DMS53 (cell line): ENCODE measurements around the gene IL20.
A peak's percentile ranks its signal among the peaks of the same experiment; 100 is the strongest.

Experiments used
- DNase-seq: peaks from one replicate; lab custom pipeline; 2025; lab: John Stamatoyannopoulos, UW

IL20 gene

DNA sequence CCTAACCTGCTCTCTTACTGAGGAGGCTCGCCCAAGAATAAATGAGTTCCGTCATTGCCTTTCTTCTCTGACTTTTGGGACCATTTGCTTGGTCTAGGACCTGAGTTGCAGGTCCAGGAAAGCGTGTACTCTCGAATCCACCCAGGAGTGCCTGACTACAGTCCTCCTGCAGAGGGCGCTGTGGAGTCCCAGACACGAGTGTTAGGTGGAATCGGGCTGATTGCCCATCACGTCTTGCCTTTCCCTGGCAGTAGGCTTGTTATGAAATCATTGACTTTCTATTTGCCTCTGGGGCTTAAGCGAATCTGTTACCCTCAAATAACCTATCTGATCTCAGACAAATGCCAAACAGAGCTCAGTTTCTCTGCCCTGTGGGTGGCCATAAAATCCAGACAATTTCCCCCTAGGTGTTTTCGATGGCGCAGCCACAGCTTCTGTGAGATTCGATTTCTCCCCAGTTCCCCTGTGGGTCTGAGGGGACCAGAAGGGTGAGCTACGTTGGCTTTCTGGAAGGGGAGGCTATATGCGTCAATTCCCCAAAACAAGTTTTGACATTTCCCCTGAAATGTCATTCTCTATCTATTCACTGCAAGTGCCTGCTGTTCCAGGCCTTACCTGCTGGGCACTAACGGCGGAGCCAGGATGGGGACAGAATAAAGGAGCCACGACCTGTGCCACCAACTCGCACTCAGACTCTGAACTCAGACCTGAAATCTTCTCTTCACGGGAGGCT lies at the start of gene IL20:
Gene IL20, plus strand, starts transcription at position 685 of the 733 bp plus-strand sequence. CDS start 230 bp downstream, outside the sequence.
- DNase-seq, result peak; percentile 90

GRCh38 chr1:206816390-206817287 lies 48.8 kb upstream of the IL20 start:
- DNase-seq, result no peak

- peak; percentile 24 for DNase-seq
Observed at GRCh38 chr1:206821493-206821892, 43.9 kb upstream of the IL20 start.

DNA sequence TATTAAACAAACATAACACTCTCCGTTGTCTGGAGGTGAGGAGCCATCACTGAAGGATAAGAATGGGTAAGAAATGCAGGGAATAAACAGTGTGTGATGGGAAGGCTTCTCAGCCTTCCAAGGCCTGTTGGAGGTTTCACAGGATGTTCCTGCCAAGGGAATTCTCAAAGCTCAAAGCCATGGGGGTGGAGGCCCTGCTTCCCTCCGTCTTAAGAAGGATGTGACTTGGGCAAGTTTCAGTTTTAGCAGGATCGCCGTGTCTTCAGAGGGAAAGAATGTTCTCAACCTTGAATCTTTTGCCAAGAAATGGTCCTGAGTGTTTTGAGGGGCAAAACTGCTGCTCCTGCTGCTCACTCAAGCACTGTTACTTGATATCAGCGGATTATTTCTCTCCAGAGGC lies 41.7 kb upstream of the IL20 start:
- no peak for DNase-seq

- DNase-seq, result no peak
Observed at GRCh38 chr1:206824331-206824730, 41.1 kb upstream of the IL20 start.

DNA sequence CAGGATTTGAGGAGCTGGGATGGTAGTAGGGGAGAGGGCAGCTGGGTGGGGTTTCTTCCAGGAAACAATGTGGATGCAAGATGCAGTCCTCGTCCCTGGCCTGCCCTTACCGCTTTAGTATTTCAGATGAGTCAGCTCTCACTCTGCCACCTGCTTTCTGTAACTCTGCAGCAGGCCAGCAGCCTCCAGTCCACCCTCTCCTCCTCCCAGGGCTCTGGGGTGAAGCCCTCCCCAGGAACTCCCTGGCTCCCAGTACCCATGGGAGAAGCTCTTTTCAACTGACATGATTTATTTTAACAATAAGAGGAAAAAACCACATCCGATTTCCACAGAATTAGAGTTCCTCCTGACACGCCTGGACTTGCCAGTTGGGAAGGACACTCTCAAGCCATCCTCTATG lies 39.0 kb upstream of the IL20 start:
- DNase-seq, result no peak

DNA sequence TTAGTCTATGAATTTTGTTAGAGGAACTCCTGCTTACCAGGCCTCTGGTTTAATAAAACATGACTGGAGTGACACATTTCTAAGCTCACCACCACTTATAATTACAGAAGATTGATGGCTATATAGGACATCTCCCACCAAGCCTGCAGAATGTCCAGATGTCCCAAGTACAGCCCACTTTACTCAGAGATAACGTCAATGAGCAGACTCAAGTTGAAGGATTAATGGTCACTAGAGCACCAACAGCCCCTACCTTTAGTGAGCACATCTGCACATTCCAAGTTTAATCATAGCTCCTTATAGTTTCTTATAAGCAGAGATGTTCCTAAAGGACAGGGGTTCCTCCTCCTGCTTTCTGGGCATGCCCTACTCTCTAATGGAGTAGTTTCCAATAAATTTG lies 37.4 kb upstream of the IL20 start:
- DNase-seq, result no peak

DNA sequence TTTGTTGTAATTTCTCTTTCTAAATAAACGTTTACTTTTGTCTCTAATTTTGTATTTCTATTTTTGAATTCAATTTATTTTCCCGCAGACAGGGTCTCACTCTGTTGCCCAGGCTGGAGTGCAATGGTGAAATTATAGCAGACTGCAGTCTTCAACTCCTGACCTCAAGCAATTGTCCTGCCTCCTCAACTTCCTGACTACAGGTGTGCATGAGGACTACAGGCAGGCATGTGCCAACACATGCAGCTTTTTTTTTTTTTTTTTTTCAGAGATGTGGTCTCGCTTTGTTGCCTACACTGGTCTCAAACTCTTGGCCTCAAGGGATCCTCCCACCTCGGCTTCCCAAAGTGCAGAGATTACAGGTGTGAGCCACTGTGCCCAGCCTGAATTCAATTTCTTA lies 36.7 kb upstream of the IL20 start:
- peak; percentile 41 for DNase-seq

GRCh38 chr1:206829282-206829681 lies 36.1 kb upstream of the IL20 start:
- no peak for DNase-seq

DNA sequence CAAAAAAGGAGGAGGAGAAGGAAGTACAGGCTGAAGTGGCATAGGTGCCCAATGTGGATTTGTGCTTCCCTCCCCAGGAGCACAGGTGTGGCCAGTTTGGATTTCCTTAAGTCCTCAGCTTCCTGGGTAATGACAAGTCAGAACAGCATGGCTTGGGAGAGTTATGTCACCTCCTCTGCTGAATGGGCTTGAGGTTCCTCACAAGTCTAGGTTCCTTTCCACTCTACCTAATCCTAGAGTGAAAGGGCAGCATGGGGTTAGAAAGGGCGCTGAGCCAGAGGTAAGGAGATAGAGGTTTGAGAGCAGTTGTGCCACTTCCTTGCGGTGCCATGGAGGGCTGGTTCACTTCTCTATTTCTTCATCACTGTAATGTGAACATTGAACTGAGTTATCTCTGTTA lies 35.5 kb upstream of the IL20 start:
- peak; percentile 17 for DNase-seq

- no peak for DNase-seq
Observed at GRCh38 chr1:206831650-206832049, 33.8 kb upstream of the IL20 start.

DNA sequence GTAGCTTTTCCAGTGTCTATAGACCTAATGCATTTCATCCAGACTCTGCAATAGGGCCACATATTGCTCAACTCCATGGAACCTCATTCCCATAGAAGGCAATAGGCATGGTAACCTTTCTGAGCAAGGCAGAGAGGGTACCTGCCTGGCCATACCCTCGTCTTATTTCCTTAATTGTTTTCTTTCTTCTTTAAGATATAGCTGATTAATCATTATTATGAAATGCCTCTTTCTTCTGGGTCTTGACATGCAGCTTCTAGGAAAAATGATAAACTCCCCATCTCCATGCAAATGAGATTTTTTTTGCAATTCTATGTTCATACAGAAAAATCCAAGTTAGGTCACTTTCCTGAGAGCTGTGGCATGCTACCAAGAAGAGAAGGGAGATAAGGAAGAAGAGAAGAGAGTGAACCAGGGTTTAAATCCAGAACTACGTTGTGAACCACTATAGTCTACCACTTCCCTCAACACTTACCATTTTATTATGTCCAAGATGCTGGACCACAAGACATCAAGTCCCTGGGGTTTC lies 33.0 kb upstream of the IL20 start:
- DNase-seq, result no peak

DNA sequence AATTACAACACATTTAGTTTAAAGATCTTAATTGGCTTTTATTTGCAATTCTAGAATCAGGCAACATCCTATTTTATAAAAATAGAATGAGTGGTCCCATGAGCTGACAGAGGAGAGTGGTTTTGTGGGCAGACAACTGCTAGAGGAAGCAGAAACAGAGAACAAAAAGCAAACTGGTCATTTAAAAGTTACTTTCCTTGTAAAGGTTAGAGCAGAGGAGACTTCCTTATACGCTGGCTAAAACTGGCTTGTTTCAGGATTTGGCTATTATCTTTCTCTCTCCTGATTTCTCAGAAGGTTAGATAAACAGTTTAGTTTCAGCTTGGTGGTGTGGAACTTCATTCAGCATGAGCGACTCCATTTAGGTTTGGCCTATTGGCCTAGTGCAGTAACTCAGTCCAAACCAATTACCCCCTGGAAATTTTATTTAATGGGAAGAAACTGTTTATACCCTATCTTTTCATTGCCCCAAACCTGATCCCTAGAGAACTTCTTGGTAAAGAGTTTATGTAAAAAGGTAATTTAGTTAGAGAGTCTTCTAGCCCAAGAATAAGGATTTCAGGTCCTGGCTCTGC lies 32.2 kb upstream of the IL20 start:
- no peak for DNase-seq

- DNase-seq, result no peak
Observed at GRCh38 chr1:206833801-206834200, 31.6 kb upstream of the IL20 start.

DNA sequence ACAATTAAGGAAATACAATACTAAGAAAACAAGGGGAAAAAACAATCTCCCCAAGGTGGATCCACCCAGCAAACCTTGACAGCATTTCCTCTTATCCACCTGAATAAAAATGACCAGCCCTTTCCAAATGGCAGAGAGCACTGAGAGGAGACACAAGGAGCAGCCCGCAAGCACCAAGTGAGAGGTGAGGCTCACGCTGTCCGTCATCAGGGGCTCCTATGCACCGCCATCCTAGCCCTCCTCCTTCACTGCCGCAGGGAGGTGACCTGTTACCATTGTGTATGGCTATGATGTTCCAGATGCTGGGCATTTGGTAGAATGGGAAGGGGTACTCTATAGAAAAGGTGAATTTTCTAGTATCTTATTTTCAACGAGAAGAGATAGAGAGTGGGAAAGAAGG lies 31.2 kb upstream of the IL20 start:
- DNase-seq, result no peak

DNA sequence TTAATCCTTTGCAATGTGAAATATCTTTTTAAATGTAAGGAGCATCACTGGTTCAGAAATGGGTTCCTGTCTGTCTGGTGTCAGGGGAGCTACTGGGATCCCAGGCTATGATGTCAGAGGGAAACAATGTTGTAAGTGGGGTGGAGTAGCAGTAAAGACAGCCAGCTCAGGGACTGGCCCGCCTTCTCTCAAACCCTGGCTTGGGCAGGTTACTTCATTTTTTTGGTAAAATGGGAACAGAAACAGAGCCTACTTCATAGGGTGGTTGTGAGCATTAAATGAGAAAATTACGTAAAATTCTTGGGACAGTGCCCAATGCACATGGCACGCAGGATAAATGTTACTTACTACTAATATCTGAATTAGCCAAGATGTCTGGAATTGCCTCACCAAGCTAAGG lies 30.7 kb upstream of the IL20 start:
- DNase-seq, result no peak

GRCh38 chr1:206835186-206835585 lies 30.2 kb upstream of the IL20 start:
- peak; percentile 29 for DNase-seq

DNA sequence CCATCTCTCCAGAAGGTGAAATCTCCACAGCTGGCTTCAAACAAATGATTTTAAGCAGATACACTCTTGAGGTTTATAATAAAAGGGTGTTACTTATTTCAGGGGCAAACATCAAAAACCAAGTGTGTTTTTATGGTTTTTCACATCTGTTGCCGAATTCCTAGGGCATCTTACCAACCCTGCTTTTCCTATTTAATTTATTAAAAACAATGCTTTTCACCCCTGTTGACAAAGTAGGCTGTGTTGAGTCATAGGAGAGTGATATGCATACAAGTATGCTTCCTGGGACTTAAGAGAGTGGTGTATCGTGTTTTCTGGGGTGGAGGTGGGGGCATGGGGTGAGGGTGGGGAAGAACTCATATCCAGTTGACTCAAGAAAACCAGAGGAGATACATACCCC lies 29.3 kb upstream of the IL20 start:
- DNase-seq, result no peak

DNA sequence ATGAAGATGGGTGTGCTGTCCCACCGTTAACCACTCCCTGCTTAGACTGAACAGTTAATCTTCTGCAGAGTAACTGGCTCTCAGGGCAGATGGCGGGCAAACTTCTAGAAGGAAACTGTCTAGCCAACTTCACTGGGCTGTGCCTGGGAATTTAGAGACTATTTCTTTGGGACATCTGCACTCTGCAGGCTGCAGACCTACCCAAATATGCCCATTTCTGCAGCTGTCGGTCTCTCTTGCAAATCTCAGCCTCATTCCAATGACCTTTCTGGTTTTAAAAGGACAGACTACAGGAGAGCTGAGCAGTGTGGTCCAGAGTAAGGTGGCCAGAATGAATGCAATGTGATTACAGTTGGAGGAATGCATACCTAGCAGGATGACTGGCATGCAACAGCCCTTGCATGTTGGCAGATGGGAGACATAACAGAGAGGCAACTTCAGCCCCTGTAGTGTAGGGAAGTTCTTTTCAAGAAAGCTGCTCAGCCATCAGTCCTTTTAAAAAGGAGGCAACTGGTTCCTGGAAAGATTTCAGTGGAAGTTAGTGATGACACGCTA lies 26.3 kb upstream of the IL20 start:
- DNase-seq, result no peak

GRCh38 chr1:206839857-206840256 lies 25.6 kb upstream of the IL20 start:
- no peak for DNase-seq

DNA sequence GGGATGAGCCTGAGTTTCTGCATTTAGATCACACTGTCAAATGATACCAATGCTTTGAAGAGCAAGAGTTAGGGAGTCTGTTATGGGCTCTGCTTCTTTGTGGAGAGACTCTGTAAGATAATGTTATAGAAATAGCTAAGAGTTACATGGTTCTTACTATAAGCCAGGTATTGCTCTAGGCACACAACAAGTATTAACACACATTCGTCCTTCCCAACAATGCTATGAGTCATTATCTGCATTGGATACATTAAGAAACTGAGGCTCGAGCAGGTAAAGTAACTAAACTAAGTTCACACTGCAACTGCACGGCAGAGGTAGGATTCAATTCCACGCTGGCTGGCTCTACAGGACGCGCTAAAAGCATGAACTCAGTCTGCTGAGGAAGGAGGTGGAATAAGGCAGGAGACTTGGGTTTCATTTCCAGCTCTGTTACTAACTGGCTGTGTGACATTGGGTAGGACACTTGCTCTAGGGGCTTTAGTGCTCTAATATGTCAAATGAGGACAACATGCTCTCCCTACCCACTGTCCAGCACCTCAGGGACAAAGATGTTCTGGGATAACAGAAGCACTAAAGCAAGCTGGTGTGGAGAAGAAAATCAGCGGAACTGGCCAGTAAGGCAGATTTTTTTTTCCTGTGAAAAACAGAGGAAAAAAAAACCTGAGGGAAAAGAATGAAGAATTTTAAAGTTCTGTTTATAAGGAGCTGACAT lies 23.7 kb upstream of the IL20 start:
- DNase-seq, result no peak

- peak; percentile 57 for DNase-seq
Observed at GRCh38 chr1:206842854-206843253, 22.6 kb upstream of the IL20 start.
